Activated naive CD8-positive, alpha-beta T cell (primary cell): ENCODE data around the gene CDC45.

Experiments
- H3K27ac Mint-ChIP-seq: one replicate; pipeline ENCODE4 v1.8.0; 2021; ENCODE audit warnings: mixed read lengths
- H3K27me3 Mint-ChIP-seq: one replicate; pipeline ENCODE4 v1.8.0; 2021; ENCODE audit warnings: mixed read lengths
- H3K36me3 Mint-ChIP-seq: one replicate; pipeline ENCODE4 v1.8.0; 2021; ENCODE audit warnings: mixed read lengths
- H3K4me1 Mint-ChIP-seq: one replicate; pipeline ENCODE4 v1.8.0; 2021; ENCODE audit warnings: low read depth, mixed read lengths
- H3K4me3 Mint-ChIP-seq: one replicate; pipeline ENCODE4 v1.8.0; 2021; ENCODE audit warnings: mild to moderate bottlenecking, mixed read lengths
- H3K9me3 Mint-ChIP-seq: one replicate; pipeline ENCODE4 v1.8.0; 2021; ENCODE audit warnings: low read depth, mixed read lengths

CDC45 gene

DNA sequence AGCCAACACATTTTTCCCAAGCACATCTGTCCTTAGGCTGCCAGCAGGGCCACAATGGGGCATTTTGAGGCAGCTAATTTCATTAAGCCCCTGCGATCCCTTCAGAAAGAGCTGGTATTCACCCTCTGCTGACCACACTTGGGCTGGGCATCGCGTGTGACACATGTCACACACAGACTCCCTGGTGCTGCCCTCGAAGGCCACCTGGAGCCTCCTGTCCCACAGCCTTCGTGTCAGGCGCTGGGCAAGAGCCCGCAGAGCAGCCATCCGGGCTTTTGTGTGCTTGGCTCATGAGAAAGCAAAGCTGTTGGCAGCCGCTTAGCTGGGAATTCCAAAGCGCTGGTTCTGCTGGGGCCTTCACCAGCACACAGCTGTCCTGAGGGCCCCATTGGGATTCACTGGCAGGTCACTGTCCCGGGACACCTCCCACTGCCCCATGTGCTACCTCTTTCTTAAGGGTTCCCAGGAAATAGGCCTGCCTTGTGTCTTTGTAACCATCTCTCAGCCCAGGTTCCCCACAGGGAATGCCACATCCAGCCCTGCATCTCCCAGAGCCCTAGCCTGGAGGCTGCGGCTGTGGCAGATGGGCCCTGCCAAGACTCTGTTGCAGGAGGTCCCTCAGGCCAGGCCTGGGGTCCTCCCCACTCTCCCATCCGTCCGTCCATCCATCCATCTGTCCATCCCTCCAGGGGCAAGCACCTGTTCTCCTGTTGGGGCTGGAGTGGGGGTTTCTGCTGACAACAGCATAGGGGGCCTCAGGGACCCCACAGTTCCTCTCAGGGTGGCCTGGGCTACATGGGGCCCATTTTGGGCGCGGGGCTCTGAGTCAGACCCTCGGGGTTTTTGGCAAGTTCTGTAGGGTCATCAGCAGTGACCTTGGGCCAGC, 39.6 kb downstream of the CDC45 start:
- Mint-ChIP-seq H3K27ac (no peak overlapping the region), H3K27me3 (no peaks in the 10 kb centered on the region), H3K36me3 (peaks cover 3% of the 10 kb centered on the region), H3K9me3 (no peaks in the 10 kb centered on the region), H3K4me1 (peaks cover 4% of the 10 kb centered on the region), H3K4me3 (no peak overlapping the region)

DNA sequence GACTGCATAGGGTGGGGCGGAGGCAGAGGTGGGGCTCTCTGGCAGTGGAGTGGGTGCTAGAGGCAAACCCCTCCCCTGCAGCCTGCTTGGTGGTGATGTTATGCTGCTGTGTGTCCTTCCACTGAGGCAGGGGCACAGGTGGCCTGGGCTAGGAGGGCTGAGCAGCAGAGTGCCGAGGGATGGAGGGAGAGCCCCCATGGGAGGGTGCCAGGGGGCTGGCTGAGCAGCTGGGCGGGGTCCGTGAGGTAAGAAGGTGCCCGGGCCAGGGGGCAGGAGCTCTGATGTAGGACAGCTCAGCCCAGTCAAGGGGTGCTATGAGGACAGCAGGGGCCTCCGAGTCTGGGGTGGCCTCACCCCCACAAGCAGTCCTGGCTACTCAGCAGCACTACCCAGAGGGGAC, 40.3 kb downstream of the CDC45 start:
- H3K4me1 Mint-ChIP-seq: peaks cover 8% of the 10 kb centered on the region
- no peaks in the 10 kb centered on the region for H3K9me3 Mint-ChIP-seq
- no peaks in the 10 kb centered on the region for H3K27me3 Mint-ChIP-seq
- no peak overlapping the region for H3K4me3 Mint-ChIP-seq
- no peak overlapping the region for H3K27ac Mint-ChIP-seq
- H3K36me3 Mint-ChIP-seq: peaks cover 3% of the 10 kb centered on the region

DNA sequence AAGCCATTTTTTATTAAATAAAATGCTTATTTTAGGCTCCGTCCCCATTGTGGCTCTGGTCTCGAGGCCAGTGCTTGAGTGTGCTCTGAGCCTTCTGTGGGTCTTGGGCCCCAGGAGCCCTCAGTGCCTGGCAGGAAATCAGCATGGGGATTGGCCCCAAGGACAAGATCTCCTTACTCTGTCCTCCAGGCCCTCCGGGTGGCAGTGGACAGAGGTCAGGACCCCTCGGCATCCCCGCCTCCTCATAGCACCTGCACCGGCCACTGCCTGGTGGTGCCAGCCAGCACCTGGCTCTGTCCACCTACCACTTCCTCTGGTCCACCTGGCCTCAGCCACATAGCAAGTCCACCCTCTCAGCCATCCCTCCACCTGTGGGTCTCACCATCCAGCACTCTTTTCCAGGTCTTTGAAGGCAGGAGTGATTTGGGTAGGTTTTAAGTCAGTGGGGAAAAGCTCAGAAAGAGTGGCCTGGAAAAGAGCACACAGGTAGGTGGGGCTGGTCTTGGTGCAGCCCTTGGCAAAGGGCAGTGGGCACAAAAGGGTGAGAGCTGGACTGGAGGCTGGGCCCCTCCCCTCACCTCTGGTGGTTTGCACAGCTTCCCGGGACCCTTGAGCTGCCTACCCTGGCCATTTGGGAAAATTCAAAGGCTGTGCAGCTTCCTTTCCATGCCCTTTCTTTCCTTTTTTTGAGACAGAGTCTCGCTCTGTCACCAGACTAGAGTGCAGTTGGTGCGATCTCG, 41.0 kb downstream of the CDC45 start:
- peaks cover 1% of the 10 kb centered on the region for H3K27me3 Mint-ChIP-seq
- no peaks in the 10 kb centered on the region for H3K9me3 Mint-ChIP-seq
- peaks cover 3% of the 10 kb centered on the region for H3K36me3 Mint-ChIP-seq
- no peak overlapping the region for H3K4me3 Mint-ChIP-seq
- no peak overlapping the region for H3K27ac Mint-ChIP-seq
- peaks cover 8% of the 10 kb centered on the region for H3K4me1 Mint-ChIP-seq

DNA sequence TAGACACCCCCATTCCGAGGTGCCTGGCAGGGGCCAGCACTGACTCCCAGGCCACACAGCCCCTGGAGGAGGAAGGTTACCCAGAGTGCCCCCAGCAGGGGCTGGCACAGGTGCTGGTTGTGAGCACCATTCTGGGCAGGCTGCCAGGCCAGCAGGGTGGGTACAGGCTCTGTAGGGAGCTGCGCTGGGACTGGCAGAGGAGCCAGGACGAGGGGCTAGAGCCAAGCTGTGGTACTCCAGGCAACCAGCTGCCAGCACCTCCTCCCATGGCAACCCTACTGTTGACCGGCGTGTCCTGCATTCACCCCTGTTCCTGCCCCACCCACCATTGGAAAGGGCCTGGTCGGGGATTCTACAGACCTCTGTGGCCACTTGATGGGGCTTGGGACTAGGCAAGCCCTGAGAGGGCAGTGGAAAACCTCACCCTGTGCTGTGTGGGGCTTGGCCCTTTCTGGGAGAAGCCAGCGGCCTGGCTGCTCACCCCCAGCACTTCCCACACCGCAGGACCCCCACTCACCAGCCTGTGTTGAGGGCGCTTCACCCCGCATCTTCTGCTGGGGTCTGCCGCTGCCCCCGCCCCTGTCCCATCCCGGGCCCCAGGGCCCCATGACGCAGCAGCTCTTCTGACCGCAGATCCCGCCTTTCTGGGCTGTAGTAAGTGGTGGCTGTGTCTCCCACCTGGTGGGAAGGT, 42.6 kb downstream of the CDC45 start:
- Mint-ChIP-seq H3K4me3 (peak overlapping the region; percentile 66), H3K4me1 (peaks cover 8% of the 10 kb centered on the region), H3K9me3 (no peaks in the 10 kb centered on the region), H3K27ac (no peak overlapping the region), H3K36me3 (peaks cover 3% of the 10 kb centered on the region), H3K27me3 (peaks cover 4% of the 10 kb centered on the region)

DNA sequence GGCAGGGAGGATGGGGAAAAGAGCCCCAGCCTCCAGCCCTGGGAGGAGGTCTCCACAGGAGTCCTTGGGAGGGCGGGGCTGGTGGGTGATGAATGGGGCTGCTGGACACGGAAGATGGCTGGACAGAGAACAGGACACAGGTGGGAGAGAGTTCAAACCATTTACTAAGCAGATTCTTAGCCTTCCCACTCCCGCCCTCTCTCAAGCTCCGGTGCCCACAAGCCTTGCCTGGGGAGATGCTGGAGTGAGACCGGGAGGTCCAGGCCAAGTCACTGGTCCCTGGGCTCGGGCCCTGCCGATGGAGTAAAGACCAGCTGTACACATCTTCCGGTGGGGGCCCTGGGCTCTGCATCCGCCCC, 43.1 kb downstream of the CDC45 start:
- H3K9me3 Mint-ChIP-seq: no peaks in the 10 kb centered on the region
- no peaks in the 10 kb centered on the region for H3K36me3 Mint-ChIP-seq
- H3K4me3 Mint-ChIP-seq: peak overlapping the region; percentile 66
- peaks cover 8% of the 10 kb centered on the region for H3K4me1 Mint-ChIP-seq
- H3K27ac Mint-ChIP-seq: no peak overlapping the region
- H3K27me3 Mint-ChIP-seq: peaks cover 4% of the 10 kb centered on the region

DNA sequence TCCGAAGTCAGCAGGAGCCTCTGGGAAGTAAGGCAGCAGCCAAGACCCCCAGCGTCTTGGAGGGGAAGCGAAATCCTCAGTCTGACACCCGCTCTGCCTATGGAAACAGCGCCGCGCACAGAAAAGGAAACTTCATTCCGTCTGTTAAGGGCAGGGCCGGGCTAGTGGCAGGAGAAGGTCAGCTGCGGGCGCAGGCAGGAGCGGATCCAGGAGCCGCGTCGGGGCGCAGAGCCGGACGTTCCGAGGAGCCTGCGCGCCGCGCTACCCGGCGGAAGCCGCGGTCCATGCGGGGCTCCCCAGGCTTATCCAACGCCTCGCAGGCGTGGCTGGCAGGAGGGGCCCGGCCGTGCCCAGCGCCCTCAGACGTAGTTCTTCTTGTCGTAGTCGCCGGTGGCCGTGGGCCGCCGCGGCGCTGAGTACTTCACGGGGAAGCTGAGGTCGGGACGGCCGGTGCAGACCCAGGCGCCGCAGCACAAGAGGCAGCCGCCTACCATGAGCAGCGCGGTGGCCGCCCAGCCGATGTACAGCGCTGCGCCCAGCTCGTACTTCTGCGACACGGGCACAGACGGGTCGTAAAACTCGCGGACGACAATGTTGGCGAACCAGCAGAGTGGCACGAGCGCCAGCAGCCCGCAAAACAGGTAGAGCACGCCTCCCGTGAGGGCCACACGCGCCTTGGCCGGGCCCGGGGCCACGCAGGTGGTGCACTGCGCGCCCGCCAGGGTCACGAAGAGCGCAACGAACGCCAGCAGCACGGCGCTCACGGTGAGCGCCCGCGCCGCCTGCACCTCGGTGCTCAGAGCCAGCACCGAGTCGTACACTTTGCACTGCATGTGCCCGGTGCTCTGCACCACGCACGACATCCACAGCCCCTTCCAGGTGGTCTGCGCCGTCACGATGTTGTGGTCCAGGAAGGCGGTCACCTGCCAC, 43.8 kb downstream of the CDC45 start:
- Mint-ChIP-seq H3K9me3 (no peaks in the 10 kb centered on the region), H3K27me3 (peaks cover 4% of the 10 kb centered on the region), H3K36me3 (no peaks in the 10 kb centered on the region), H3K27ac (no peak overlapping the region), H3K4me1 (peaks cover 8% of the 10 kb centered on the region), H3K4me3 (peak overlapping the region; percentile 80)

DNA sequence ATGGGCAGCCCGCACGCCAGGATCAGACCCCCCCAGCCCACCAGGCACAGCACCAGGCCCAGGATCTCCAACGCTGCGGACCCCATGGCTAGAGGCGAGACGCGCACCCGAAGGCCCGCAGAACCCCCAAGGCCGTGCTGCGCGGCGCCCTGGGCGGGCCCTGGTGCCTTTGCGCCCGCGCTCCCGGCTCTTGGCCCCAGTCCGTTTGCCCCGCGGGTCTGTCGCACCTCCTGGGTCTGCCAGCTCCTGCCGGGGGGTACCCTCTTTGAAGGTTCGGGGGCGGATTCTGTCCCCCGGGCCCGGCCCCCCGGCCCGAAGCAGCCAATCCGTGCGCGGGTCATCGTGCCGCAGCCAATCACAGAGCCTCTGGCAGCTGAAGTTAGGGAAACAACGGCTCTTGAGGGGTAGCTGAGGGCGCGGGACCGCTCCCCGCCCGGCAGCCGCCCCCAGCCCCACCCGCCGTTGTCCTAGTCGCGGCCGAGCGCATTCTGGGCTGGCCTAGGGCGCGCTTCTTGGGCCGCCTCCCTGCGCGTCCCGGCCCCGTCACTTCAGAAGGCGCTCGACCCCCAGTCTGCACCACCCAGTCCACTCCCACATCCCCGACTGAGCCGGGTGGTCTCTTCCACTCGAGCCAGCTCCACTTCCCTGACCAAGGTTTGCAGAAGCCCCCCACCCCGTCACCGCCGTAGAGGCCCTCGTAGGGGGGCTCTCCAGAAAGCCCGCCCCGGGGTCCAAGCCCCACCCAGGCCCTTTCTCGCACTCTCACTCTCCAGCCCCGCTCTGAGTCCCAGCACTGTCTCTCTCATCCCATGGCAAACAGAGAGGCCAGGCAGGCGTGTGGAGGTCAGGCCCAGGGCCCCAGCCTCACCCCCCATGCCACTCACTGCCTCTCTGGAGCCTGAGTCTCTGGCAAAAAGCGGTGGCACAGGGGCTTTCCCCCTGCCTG, 44.7 kb downstream of the CDC45 start, which contains the start of gene CLDN5:
Gene CLDN5 (minus strand): TSS at position 241 of the 946 bp plus-strand sequence. CDS start 155 bp downstream, at position 86.
- no peak within 1 kb of the TSS for H3K27ac Mint-ChIP-seq

DNA sequence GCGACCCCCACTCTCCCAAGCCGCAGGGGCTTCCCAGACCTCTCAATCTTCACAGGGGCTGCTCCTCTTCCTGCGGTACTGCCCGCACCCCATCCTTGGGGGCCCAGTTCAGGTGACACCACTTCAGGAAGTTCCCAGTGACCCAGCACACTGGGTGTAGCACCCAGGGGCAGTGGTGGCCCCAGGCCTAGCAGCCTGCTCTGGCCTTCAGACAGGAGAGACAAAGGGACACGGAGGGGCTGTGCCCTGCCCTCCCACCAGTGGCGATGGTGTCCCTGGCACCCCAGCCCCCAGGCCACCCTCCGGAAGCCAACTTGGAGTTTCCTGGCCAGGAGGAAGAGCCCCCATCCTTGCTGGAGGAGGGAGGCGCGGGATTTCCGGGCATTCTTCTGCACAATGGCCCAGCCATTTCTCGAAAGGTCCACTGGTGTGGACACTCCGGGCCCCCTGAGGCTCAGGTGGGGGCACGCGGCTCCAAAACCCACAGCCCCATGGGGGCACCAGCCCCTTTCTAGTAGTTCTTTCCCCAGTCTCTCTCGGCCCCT, 45.5 kb downstream of the CDC45 start:
- no peaks in the 10 kb centered on the region for H3K36me3 Mint-ChIP-seq
- no peaks in the 10 kb centered on the region for H3K9me3 Mint-ChIP-seq
- H3K27me3 Mint-ChIP-seq: peaks cover 4% of the 10 kb centered on the region
- no peak overlapping the region for H3K27ac Mint-ChIP-seq
- peaks cover 8% of the 10 kb centered on the region for H3K4me1 Mint-ChIP-seq
- peak overlapping the region; percentile 70 for H3K4me3 Mint-ChIP-seq

More for the DNA sequence above, 44.7 kb downstream of the CDC45 start, which contains the start of gene CLDN5:
- H3K4me1 Mint-ChIP-seq: peaks cover 8% of the 10 kb centered on the region
- no peaks in the 10 kb centered on the region for H3K9me3 Mint-ChIP-seq
- H3K4me3 Mint-ChIP-seq: peak within 1 kb of the TSS; percentile 80
- H3K27me3 Mint-ChIP-seq: peaks cover 4% of the 10 kb centered on the region
- no peaks in the 10 kb centered on the region for H3K36me3 Mint-ChIP-seq

DNA sequence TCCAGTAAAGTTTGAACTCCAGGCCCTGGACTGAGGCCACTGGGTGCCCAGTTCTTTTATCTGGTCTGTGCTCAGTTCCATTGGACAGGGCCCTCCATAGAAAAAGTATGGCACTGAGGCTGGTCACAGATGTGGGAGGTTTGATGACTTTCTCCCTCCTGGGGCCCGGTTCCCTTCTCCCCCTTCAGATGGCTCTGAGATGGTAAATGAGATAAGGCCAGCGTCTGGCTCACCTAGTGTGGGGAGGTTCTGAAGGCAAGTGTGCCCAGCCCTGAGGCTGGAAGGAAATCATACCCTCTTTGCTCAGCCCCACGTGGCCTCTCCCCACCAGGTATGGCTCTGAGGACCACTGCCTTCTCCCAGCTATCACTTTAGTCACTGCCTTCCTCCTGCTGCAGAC, 45.9 kb downstream of the CDC45 start:
- peak overlapping the region; percentile 44 for H3K4me3 Mint-ChIP-seq
- H3K27me3 Mint-ChIP-seq: peaks cover 4% of the 10 kb centered on the region
- H3K27ac Mint-ChIP-seq: no peak overlapping the region
- H3K9me3 Mint-ChIP-seq: no peaks in the 10 kb centered on the region
- H3K36me3 Mint-ChIP-seq: no peaks in the 10 kb centered on the region
- H3K4me1 Mint-ChIP-seq: peaks cover 8% of the 10 kb centered on the region

DNA sequence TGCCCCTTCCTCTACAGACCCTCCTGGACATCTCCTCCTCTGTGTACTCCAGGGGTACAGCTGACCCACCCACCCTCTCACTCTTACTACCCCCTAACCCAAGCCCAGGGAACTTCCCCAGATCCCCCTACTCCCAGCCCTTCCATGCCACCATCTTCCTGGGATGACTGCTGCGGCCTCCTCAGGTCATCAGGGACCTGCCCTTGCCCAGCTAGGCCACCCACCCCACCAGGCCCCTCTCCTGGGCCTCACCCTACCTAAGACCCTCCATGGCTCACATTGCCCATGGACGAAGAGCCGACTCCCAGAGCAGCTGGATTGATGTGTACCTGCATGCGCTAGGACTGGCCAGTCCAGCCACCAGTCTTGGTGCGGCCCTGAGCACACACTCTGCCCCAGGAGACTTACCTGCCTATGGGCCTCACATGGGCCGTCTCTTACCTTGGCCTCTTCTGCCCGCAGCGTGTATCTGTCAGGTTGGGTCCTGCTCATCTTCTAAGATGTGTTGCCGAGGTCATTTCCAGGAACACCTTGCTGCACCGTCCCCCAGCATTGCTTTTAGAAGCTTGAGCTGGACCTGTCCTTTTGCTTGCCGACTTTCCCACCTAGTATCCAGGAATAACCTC, 46.5 kb downstream of the CDC45 start:
- H3K4me3 Mint-ChIP-seq: peak overlapping the region; percentile 44
- no peak overlapping the region for H3K27ac Mint-ChIP-seq
- H3K4me1 Mint-ChIP-seq: peaks cover 8% of the 10 kb centered on the region
- H3K9me3 Mint-ChIP-seq: no peaks in the 10 kb centered on the region
- H3K27me3 Mint-ChIP-seq: peaks cover 4% of the 10 kb centered on the region
- H3K36me3 Mint-ChIP-seq: no peaks in the 10 kb centered on the region

DNA sequence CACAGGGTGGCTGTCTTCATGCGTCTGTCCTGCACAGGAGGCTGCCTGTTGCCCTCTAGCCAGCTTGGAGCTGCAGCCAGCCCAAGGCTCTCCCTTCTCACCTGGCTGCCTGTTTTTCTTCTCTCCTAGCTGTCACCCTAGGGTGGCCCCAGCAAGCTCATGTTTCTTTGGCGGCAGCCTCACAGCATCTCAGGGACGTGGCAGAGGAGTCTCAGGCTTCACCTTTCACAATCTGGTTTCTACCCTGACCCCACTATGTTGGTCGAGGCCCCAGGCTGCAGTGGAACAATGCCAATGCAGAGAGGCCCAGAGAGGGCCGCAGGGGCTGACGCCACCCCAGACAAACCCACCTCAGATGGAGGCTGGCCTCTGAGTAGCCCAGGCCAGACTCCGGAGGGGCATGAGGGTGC, 47.0 kb downstream of the CDC45 start:
- Mint-ChIP-seq H3K27me3 (peaks cover 4% of the 10 kb centered on the region), H3K4me3 (no peak overlapping the region), H3K27ac (no peak overlapping the region), H3K4me1 (peaks cover 8% of the 10 kb centered on the region), H3K36me3 (no peaks in the 10 kb centered on the region), H3K9me3 (no peaks in the 10 kb centered on the region)

DNA sequence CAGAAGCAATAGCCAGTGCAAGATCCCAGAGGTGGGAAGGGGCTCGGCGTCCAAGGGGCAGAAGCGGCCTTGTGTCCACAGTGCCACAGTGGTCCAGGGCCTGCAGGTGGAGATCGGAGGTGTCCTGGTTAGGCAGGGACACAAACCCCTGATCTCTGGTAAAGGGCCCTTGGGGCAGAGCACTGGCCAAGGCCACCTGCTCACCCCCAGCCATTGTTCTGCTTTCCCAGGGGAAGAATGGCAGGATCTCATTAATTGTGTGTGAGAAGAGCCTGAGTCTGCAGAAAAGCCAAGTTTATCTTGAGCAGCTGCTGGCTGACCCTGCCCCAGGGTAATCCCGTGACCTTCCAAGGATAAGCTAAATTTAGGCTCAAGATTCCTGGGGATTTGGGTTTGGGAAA, 47.6 kb downstream of the CDC45 start:
- peaks cover 4% of the 10 kb centered on the region for H3K27me3 Mint-ChIP-seq
- no peak overlapping the region for H3K4me3 Mint-ChIP-seq
- H3K36me3 Mint-ChIP-seq: no peaks in the 10 kb centered on the region
- H3K9me3 Mint-ChIP-seq: no peaks in the 10 kb centered on the region
- peaks cover 8% of the 10 kb centered on the region for H3K4me1 Mint-ChIP-seq
- H3K27ac Mint-ChIP-seq: no peak overlapping the region
